ENCODE results near the gene PPP1CA.

GRCh38 chr11:67435727-67436458 lies 34.2 kb upstream of the PPP1CA start:
- TF ChIP-seq CTCF (IDR thresholded peaks at IDR 0.05; ENCODE audit: borderline replicate concordance, extremely low read depth, low read length, poor library complexity, severe bottlenecking) = no peak
- no peak for TF ChIP-seq EZH2 (IDR thresholded peaks at IDR 0.05; ENCODE audit: borderline replicate concordance, low read depth, low read length, severe bottlenecking)
